ENCODE results near the gene GALNT10. TPM values are rescaled to one million over a fixed set of nuclear protein-coding genes. Genes with fewer than 3 reads are reported as not detected.

Gene GALNT10
- total RNA-seq, 1 donor from 2014 or later = 93.8 TPM

DNA sequence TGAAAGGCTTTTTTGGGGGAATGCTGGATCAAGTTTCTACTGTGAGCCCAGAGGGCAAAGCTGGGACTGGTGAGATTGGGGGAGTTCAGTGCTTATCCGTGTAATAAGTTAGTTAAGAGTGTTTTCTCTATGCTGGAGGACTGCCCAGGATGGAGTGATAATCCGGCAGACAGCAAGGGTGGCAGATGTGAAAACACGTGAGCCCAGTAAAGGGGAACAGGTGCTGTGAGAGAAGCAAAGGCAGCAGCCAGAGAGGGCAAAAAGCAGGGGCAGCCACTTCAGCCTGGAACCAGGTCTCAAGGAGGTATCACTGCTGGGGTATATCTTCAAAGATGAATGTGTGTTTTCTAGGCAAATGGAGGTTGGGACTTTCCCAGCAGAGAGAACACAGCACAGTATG is 53.9 kb downstream of the GALNT10 start:
- intact Hi-C loops (cut with DNase I) = no loop called here
- no peaks in the 10 kb centered on the region for H3K4me1 ChIP-seq
- H3K27ac ChIP-seq = no peak overlapping the region
- DNase-seq (no peak), ATAC-seq (no peak)
- no peaks in the 10 kb centered on the region for H3K27me3 ChIP-seq
- TF ChIP-seq, protein P1, sequence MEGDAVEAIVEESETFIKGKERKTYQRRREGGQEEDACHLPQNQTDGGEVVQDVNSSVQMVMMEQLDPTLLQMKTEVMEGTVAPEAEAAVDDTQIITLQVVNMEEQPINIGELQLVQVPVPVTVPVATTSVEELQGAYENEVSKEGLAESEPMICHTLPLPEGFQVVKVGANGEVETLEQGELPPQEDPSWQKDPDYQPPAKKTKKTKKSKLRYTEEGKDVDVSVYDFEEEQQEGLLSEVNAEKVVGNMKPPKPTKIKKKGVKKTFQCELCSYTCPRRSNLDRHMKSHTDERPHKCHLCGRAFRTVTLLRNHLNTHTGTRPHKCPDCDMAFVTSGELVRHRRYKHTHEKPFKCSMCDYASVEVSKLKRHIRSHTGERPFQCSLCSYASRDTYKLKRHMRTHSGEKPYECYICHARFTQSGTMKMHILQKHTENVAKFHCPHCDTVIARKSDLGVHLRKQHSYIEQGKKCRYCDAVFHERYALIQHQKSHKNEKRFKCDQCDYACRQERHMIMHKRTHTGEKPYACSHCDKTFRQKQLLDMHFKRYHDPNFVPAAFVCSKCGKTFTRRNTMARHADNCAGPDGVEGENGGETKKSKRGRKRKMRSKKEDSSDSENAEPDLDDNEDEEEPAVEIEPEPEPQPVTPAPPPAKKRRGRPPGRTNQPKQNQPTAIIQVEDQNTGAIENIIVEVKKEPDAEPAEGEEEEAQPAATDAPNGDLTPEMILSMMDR (IDR thresholded peaks at IDR 0.05) = no peak
- no peak overlapping the region for H3K4me3 ChIP-seq
- H3K9me3 ChIP-seq = no peaks in the 10 kb centered on the region
- no peaks in the 10 kb centered on the region for H3K36me3 ChIP-seq

DNA sequence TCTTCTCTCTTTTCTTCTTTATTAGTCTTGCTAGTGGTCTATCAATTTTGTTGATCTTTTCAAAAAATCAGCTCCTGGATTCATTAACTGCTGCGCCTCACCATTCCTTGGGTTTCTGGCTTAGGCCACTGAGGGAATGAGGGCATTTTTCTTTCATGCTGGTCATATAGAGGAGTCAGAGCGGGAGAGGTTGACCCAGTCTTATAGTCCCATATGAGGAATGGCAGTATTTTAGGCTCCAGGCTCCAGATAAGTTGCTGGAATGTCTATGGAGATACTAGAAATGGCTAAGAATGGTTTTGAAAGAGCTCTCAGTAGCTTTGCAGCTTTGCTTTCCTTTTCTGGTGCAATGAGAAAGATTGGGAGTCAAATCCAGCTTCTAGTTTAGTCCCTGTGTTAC is 58.2 kb downstream of the GALNT10 start:
- no peaks in the 10 kb centered on the region for H3K9me3 ChIP-seq
- H3K4me3 ChIP-seq = no peak overlapping the region
- intact Hi-C loops (cut with DNase I) = no loop called here
- no peaks in the 10 kb centered on the region for H3K36me3 ChIP-seq
- no peak for ATAC-seq
- TF ChIP-seq, protein P1 (IDR thresholded peaks at IDR 0.05) = no peak
- no peaks in the 10 kb centered on the region for H3K27me3 ChIP-seq
- H3K4me1 ChIP-seq = no peaks in the 10 kb centered on the region
- H3K27ac ChIP-seq = no peak overlapping the region
- DNase-seq = no peak

DNA sequence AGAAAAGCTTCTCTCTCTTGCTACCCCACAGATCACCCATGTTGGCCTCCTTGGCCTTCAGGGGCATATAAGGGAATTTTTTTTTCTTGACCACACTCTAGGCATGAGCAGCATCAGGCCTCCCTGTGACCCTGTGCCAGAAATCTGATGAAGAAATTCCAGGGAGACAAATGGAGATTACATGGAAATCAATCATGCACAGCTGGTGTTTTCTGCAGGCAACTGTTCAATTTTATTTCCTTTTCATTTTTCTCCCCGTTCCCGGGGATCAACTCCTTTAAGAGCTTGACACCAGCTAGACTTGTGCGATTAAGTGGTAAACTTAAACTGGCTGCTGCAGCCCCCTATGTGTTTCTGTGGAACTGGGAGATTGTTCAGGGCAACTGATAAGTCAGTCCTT is 59.3 kb downstream of the GALNT10 start:
- DNase-seq = no peak
- intact Hi-C loops (cut with DNase I) = no loop called here
- no peak for ATAC-seq
- H3K36me3 ChIP-seq = no peaks in the 10 kb centered on the region
- H3K9me3 ChIP-seq = no peaks in the 10 kb centered on the region
- H3K4me1 ChIP-seq = no peaks in the 10 kb centered on the region
- TF ChIP-seq, protein P1 (IDR thresholded peaks at IDR 0.05) = no peak
- H3K27ac ChIP-seq = no peak overlapping the region
- no peak overlapping the region for H3K4me3 ChIP-seq
- H3K27me3 ChIP-seq = no peaks in the 10 kb centered on the region

DNA sequence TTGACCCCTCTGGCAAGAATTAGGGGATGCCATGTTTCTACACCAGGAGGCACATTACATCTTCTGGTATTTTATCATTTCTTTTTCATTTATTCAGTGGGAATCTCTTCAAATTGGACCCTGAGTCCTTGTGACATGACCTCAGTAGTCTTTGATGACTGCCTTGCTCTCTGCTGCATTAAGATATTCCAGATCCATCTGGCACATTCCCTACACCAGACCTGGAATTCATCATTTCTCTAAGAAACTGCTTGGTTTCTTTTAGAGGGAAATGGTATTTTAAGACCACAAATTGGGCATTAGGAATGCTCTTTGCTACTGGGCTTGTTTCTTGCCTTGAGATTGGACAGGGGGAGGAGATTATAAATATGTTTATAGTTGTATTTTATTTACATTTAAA is 61.0 kb downstream of the GALNT10 start:
- no peaks in the 10 kb centered on the region for H3K9me3 ChIP-seq
- H3K4me1 ChIP-seq = no peaks in the 10 kb centered on the region
- intact Hi-C loops (cut with DNase I) = no loop called here
- no peak for ATAC-seq
- no peak overlapping the region for H3K4me3 ChIP-seq
- no peak for DNase-seq
- TF ChIP-seq, protein P1 (IDR thresholded peaks at IDR 0.05) = no peak
- no peaks in the 10 kb centered on the region for H3K27me3 ChIP-seq
- no peaks in the 10 kb centered on the region for H3K36me3 ChIP-seq
- no peak overlapping the region for H3K27ac ChIP-seq

DNA sequence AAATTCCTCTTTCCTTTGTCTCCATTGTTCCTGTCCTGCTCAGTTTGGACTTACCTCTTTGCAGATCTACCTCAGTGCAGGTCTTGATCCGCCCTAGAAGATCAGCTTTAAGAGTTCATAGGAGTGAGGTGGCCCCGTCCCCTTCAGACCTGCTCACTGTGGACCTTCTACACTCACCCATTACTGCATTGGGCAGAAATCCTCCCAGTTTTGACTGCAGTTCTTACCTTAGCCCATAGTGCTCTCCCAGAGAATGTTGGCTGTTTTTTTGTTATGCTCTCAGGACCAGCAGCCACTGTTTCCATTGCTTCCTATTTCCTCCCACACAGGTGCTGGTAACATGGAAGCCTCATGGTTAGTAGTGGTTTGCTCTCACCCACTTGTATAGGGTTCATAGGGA is 63.3 kb downstream of the GALNT10 start:
- no peaks in the 10 kb centered on the region for H3K4me1 ChIP-seq
- no peaks in the 10 kb centered on the region for H3K27me3 ChIP-seq
- DNase-seq = no peak
- no peak overlapping the region for H3K4me3 ChIP-seq
- TF ChIP-seq, protein P1 (IDR thresholded peaks at IDR 0.05) = no peak
- intact Hi-C loops (cut with DNase I) = no loop called here
- no peak overlapping the region for H3K27ac ChIP-seq
- no peaks in the 10 kb centered on the region for H3K9me3 ChIP-seq
- ATAC-seq = no peak
- no peaks in the 10 kb centered on the region for H3K36me3 ChIP-seq

DNA sequence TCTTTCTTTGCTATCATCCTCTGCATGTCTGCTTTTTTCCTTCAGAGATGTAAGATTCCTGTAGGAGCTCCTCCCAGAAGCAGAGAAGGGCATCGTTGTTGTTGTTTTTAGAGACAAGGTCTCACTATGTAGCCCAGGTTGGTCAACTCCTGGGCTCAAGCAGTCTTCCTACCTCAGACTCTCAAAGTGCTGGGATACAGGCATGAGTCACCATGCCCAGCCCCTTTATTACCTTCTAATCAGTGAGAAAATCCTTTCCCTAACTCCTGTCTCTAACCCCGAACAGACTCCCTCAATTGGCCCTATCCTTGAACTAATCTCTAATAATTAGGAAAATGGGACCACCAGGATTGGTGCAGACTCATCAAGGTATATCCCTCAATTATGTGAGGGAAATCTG is 64.4 kb downstream of the GALNT10 start:
- Histone ChIP-seq H3K27ac (no peak overlapping the region), H3K9me3 (no peaks in the 10 kb centered on the region), H3K36me3 (no peaks in the 10 kb centered on the region), H3K4me3 (no peak overlapping the region), H3K27me3 (no peaks in the 10 kb centered on the region), H3K4me1 (no peaks in the 10 kb centered on the region)
- TF ChIP-seq, protein P1 (IDR thresholded peaks at IDR 0.05) = no peak
- DNase-seq = no peak
- intact Hi-C loops (cut with DNase I) = no loop called here
- no peak for ATAC-seq

Measured in upper lobe of right lung (tissue), 1 donor.